ENCODE data around the gene STAT5A.
"Not testable (repeated sequence)": the region's sequence is repeated elsewhere in the genome, so short reads cannot be mapped to it uniquely, and the experiment has no call there.

The STAT5A gene

GRCh38 chr17:42309986-42310786 is 21.9 kb downstream of the STAT5A start:
- DNase-seq: no peak

- DNase-seq: no peak
Observed at GRCh38 chr17:42310787-42311215, 22.5 kb downstream of the STAT5A start.

- no peak for DNase-seq
Observed at GRCh38 chr17:42311240-42312034, 23.1 kb downstream of the STAT5A start.

- no peak for DNase-seq
Observed at GRCh38 chr17:42312035-42312284, 23.7 kb downstream of the STAT5A start.

GRCh38 chr17:42312285-42313130 is 24.2 kb downstream of the STAT5A start:
- peak; percentile 66 for DNase-seq

- no peak for DNase-seq
Observed at GRCh38 chr17:42313389-42313772, 25.1 kb downstream of the STAT5A start.

GRCh38 chr17:42313773-42314566 is 25.7 kb downstream of the STAT5A start:
- no peak for DNase-seq

- no peak for DNase-seq
Observed at GRCh38 chr17:42315402-42316156, 27.3 kb downstream of the STAT5A start.

- no peak for DNase-seq
Observed at GRCh38 chr17:42316755-42317154, 28.5 kb downstream of the STAT5A start.

- DNase-seq: no peak
Observed at GRCh38 chr17:42317266-42317845, 29.1 kb downstream of the STAT5A start.

GRCh38 chr17:42317967-42318366 is 29.7 kb downstream of the STAT5A start:
- DNase-seq: not testable (repeated sequence)

- DNase-seq: no peak
Observed at GRCh38 chr17:42321555-42321954, 33.3 kb downstream of the STAT5A start.

GRCh38 chr17:42322382-42323267 is 34.3 kb downstream of the STAT5A start:
- peak; percentile 90 for DNase-seq

- DNase-seq: no peak
Observed at GRCh38 chr17:42323268-42323773, 35.0 kb downstream of the STAT5A start.

- DNase-seq: no peak
Observed at GRCh38 chr17:42325026-42325425, 36.7 kb downstream of the STAT5A start.

- DNase-seq: no peak
Observed at GRCh38 chr17:42329025-42329976, 41.0 kb downstream of the STAT5A start.

- DNase-seq: no peak
Observed at GRCh38 chr17:42333053-42333452, 44.8 kb downstream of the STAT5A start.

- DNase-seq: no peak
Observed at GRCh38 chr17:42334677-42335076, 46.4 kb downstream of the STAT5A start.

GRCh38 chr17:42337442-42337841 is 49.1 kb downstream of the STAT5A start:
- DNase-seq: peak; percentile 43

Measured in activated CD4-positive, alpha-beta T cell treated with anti-CD3 and anti-CD28 coated beads for 1 hour (primary cell).